Stimulated activated CD8-positive, alpha-beta memory T cell treated with anti-CD3 and anti-CD28 coated beads, Interleukin-7, amount 100 ng/mL, for 48 hours (primary cell): ENCODE results near the gene OSBPL1A.

Source experiments
- DNase-seq, 2 donors: peaks; one replicate each; pipeline ENCODE4 v3.0.0-alpha.2; 2020; ENCODE audit warnings: low read depth in 1 of 2; ENCODE audit errors: extremely low read depth in 1 of 2

OSBPL1A gene

DNA sequence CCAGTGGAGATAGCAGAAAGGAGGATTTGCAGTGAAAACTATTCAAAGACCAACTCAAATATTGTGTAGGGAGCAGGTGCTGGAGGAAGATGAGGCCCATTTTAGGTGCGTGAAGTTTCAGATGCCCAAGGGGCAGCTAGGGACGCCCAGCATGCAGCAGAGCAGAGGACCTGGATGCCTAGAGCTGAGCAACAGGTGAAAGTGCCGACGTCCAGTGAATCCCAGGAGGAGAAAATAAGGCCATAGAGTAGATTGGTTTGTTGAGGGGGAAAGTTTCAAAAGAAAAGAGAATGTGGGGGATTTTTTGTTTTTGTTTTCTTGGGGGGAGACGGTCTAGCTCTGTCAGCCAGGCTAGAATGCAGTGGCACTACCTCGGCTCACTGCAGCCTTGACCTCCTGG, 53.1 kb downstream of the OSBPL1A start:
- DNase-seq, result no peak

DNA sequence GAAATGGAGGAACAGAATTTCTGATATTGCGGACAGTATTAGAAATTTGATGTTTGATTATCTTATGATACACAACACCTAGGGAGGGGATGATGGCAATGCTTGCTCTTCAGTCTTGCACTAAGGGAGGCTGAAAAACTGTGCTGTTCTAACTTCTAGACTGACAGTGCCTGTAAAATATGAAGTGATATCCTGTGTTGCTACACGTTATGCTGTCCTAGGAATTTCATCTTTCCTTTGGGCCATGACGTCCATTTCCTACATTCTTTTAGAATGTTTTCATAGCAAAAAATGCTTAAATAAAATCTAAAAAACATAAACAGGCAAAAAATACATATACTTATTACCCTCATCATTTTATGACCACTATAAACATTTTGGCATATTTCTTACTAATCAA, 55.3 kb downstream of the OSBPL1A start:
- DNase-seq, result no peak

DNA sequence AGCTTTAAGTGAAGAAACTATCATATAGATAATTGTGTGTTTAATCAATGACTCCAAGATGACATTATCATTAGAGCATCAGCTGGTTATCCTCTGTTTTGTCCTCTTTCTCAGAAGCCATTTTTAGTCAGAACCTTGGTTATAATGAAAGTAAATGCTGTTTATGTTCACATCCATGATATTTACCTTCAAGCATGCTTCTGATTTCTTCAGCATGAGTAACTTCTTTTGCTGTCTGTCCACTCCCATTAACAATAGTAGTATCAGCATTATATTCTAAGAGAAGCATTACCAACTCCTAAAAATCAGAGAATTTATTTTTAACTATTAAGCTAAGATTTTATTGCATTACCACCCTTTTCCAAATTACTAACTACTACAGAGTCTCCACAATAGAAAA, 56.3 kb downstream of the OSBPL1A start:
- no peak for DNase-seq

DNA sequence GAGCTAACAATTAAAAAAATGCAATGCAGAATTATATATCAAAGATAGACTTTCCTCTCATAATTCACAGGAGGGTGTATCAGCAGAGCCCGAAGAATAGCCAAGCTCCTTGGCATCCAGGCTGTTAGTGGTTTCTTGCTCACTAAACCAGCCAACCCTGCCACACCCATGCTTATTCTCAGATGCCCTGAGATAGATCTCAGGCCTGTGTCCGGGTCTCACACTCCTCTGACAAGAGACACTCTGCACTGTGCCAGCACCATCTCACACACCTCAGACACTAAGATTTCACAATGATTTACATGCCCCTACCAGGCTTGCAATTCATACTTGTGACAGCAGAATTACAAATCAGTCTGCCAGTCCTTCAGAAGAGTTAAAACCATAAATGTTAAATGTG, 64.5 kb downstream of the OSBPL1A start:
- DNase-seq, result no peak

DNA sequence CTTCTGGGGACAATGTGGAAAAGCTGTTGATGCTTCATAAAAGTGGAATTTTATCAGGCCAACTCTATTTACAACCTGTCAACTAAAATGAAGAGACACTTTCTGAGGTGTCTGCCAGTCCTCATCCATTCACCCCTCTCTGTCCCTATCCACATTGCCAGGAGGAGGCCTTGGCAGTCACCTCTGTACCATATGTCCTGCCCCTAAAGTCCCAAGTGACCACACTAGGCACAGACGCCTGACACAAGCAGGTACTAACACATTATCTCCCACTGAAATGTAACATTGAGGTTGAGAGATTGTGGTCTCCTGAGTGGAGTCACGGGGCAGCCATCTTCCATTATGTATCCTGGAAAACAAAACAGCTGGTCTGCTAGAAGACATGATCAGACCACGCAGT, 71.4 kb downstream of the OSBPL1A start:
- DNase-seq, result no peak

DNA sequence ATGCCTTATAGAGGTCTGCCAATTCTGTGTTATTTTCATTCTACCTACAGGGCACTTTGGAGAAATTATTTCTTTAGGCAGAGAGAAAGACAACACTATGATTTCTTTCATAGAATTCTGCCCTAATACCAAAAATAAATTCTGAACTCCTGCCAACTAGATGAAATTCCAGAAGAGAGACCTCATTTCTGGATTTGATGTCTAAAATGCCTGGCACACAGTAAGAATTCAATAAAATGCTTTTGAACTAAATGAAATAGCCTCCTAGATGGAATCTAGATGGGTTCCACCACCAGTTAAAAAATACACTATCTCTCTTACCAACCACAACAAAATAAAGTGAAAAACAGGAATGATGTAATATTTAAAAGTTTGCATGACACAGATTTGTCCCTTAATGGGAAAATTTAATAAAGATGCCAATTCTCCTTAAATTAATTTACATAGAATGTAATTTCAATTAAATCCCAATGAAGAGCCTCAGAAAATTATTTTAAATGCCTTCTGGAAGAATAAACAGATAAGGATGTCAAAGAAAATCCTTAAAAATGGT, 75.0 kb downstream of the OSBPL1A start:
- DNase-seq, result no peak

GRCh38 chr18:24321071-24321470, 76.6 kb downstream of the OSBPL1A start:
- no peak for DNase-seq

- DNase-seq, result no peak
Measured at GRCh38 chr18:24319757-24320156, 77.9 kb downstream of the OSBPL1A start.

DNA sequence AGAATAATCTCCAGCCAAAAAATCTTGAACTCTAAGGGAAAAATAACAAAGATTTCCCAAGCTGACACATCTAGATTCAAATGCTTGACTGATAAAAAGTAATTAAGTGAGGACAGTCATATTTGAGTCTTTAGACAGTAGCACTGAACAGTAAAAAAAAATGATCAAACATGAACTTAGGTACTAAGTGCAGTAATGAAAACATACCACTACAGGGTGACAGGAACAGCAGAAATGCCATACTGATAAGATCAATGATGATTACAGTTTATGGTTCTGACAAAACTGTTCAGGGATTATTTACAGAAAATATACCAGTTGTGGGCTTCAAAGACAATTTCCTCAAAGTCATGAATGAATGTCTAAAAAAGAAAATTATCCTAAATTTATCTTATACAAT, 80.3 kb downstream of the OSBPL1A start:
- DNase-seq, result no peak

DNA sequence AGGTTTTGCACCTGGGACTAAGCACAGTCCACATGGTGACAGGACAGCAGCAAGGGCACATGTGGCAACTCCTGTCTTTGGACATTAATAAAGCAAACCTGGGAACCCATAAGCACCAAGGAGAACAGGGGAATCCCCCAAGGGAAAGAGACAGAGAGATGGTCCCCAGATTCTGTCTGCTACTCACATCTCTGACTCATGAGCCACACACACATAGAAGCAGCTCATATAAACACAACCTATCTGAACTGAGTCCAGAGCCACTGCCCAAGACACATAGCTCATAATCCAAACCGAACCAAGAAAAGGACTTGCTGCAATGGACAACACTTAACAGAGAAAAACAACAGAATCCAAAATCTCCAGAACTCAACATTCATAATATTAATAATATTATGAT, 82.5 kb downstream of the OSBPL1A start:
- no peak for DNase-seq

GRCh38 chr18:24306201-24306600, 91.4 kb downstream of the OSBPL1A start:
- no peak for DNase-seq

GRCh38 chr18:24300703-24301102, 96.9 kb downstream of the OSBPL1A start:
- DNase-seq, result no peak

GRCh38 chr18:24296276-24296675, 101.3 kb downstream of the OSBPL1A start:
- DNase-seq, result no peak

DNA sequence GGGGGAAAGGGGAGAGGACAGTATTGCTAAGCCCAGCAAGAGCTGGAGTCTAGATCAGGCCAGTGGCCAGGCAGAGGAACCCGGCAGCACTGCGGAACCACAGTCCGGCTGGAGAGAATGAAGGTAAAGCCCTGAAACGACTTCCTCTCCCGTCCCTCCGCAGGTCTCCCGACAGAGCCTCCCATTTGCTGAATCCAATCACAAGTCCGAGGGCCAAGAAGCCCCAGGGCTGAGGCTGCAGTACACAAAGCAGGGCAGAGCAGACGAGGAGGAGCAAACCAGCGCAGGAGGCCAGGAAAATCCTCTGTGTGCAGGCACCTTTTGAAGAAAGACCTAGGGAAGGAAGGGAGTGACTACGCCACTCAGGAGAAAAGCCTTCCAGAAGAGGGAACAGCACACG, 104.4 kb downstream of the OSBPL1A start:
- DNase-seq, result no peak

DNA sequence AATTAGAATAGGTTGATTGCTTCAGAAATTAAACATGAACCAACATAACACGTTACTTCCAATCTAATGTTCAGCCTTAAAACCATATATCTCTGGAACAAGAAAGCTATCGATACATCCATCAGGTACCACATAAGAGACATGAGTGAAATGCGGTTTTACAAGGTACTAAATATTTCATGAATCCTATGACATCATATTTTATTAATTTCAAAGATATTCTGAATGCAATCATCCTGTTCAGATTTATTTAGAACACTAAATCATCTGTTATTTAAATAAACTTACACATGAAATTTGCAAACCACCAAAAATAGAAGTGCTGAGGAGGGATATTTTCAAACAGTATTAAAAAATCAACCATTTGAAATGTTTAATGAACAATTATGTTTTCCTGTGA, 119.0 kb downstream of the OSBPL1A start:
- DNase-seq, result no peak

- DNase-seq, result no peak
Measured at GRCh38 chr18:24277516-24278195, 120.0 kb downstream of the OSBPL1A start.

GRCh38 chr18:24276994-24277393, 120.6 kb downstream of the OSBPL1A start:
- DNase-seq, result no peak

DNA sequence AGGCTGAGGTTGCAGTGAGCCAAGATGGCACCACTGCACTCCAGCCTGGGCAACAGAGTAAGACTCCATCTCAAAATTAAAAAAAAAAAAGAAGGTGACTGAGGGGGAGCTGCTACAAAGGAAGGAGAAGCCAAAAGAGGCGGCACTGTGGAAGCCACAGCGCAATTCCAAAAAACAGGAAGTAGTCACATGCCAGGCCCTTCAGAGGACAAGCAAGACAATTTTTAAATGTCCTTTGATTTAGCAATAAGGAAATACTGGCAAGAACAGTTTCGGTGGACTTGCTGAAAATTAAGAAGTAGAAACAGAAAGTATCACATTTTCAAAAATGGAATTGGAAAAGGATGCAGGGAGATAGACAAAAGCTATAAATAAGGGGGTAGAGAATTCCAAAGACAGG, 122.8 kb downstream of the OSBPL1A start:
- no peak for DNase-seq

DNA sequence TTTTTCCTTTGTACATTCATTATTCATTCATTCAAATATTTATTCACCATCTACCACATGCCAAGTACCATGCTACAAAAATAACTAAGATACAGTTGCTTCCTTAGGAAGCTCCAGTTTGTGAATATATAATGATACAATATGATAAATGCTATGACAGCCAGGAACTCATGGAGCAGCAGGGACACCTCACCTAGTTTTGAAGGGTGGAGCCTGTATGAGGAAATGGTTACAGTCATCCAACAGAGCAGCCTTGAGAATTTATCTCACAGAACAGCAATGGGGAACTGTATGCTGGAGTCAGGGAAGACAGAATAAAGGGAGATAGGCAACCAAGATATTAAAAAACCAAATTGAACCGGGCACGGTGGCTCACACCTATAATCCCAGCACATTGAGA, 124.0 kb downstream of the OSBPL1A start:
- no peak for DNase-seq

GRCh38 chr18:24272229-24272525, 125.4 kb downstream of the OSBPL1A start:
- DNase-seq, result no peak

- DNase-seq, result peak; percentile 13 to 17
Measured at GRCh38 chr18:24271381-24272228, 126.0 kb downstream of the OSBPL1A start.

- no peak for DNase-seq
Measured at GRCh38 chr18:24270937-24271380, 126.7 kb downstream of the OSBPL1A start.
